ENCODE measurements around the gene MEIS2. TPM values are rescaled to one million over a fixed set of nuclear protein-coding genes. Genes with fewer than 3 reads are reported as not detected.

The MEIS2 gene
- total RNA-seq, 1 donor from 2014 or later, result not detected

GRCh38 chr15:36921484-36922091 lies 178.8 kb downstream of the MEIS2 start:
- no peak overlapping the region for H3K4me3 Mint-ChIP-seq
- no peaks in the 10 kb centered on the region for H3K4me1 Mint-ChIP-seq (ENCODE audit: low read depth)
- H3K36me3 Mint-ChIP-seq (ENCODE audit: low read depth), result no peaks in the 10 kb centered on the region
- no peak overlapping the region for H3K27ac Mint-ChIP-seq
- intact Hi-C loops (cut with micrococcal nuclease), result no loop called here
- H3K27me3 Mint-ChIP-seq (ENCODE audit: insufficient read depth), result no peaks in the 10 kb centered on the region
- no peaks in the 10 kb centered on the region for H3K9me3 Mint-ChIP-seq
- DNase-seq (ENCODE audit: low spot score), result no peak

- DNase-seq (ENCODE audit: low spot score), result no peak
- H3K9me3 Mint-ChIP-seq, result no peaks in the 10 kb centered on the region
- intact Hi-C loops (cut with micrococcal nuclease), result no loop called here
- H3K36me3 Mint-ChIP-seq (ENCODE audit: low read depth), result no peaks in the 10 kb centered on the region
- no peak overlapping the region for H3K4me3 Mint-ChIP-seq
- no peak overlapping the region for H3K27ac Mint-ChIP-seq
- no peaks in the 10 kb centered on the region for H3K4me1 Mint-ChIP-seq (ENCODE audit: low read depth)
- H3K27me3 Mint-ChIP-seq (ENCODE audit: insufficient read depth), result no peaks in the 10 kb centered on the region
Observed at GRCh38 chr15:36917411-36918267, 182.7 kb downstream of the MEIS2 start.

GRCh38 chr15:36914960-36915808 lies 185.2 kb downstream of the MEIS2 start:
- H3K9me3 Mint-ChIP-seq, result no peaks in the 10 kb centered on the region
- no peaks in the 10 kb centered on the region for H3K27me3 Mint-ChIP-seq (ENCODE audit: insufficient read depth)
- H3K36me3 Mint-ChIP-seq (ENCODE audit: low read depth), result no peaks in the 10 kb centered on the region
- intact Hi-C loops (cut with micrococcal nuclease), result no loop called here
- H3K27ac Mint-ChIP-seq, result no peak overlapping the region
- no peaks in the 10 kb centered on the region for H3K4me1 Mint-ChIP-seq (ENCODE audit: low read depth)
- H3K4me3 Mint-ChIP-seq, result no peak overlapping the region
- no peak for DNase-seq (ENCODE audit: low spot score)

DNA sequence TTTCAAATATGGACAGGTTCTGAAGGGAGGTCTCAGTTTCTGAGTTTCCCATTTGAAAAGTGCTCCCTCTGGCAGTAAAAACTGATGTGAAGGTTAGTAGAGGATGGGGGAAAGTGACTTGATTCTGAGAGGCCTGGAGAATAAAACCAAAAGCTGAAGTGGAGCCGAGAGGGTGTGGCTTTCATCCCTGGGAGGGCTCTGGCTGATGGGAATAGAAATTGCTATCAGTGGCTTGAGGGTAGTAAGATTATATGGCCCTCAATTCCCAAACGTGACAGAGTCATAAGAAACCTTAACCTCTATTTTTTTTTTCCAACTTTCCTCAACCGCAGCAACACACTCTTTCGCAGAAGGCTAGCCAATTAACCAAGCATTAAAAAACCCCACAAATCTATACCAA lies 185.9 kb downstream of the MEIS2 start:
- no peak for DNase-seq (ENCODE audit: low spot score)
- no peak overlapping the region for H3K4me3 Mint-ChIP-seq
- no peak overlapping the region for H3K27ac Mint-ChIP-seq
- H3K27me3 Mint-ChIP-seq (ENCODE audit: insufficient read depth), result no peaks in the 10 kb centered on the region
- H3K36me3 Mint-ChIP-seq (ENCODE audit: low read depth), result no peaks in the 10 kb centered on the region
- H3K9me3 Mint-ChIP-seq, result no peaks in the 10 kb centered on the region
- intact Hi-C loops (cut with micrococcal nuclease), result no loop called here
- H3K4me1 Mint-ChIP-seq (ENCODE audit: low read depth), result no peaks in the 10 kb centered on the region

- H3K4me1 Mint-ChIP-seq (ENCODE audit: low read depth), result no peaks in the 10 kb centered on the region
- H3K4me3 Mint-ChIP-seq, result no peak overlapping the region
- intact Hi-C loops (cut with micrococcal nuclease), result no loop called here
- no peaks in the 10 kb centered on the region for H3K36me3 Mint-ChIP-seq (ENCODE audit: low read depth)
- no peaks in the 10 kb centered on the region for H3K27me3 Mint-ChIP-seq (ENCODE audit: insufficient read depth)
- DNase-seq (ENCODE audit: low spot score), result no peak
- H3K9me3 Mint-ChIP-seq, result no peaks in the 10 kb centered on the region
- no peak overlapping the region for H3K27ac Mint-ChIP-seq
Observed at GRCh38 chr15:36912311-36912712, 188.0 kb downstream of the MEIS2 start.

GRCh38 chr15:36911322-36911944 lies 188.9 kb downstream of the MEIS2 start:
- intact Hi-C loops (cut with micrococcal nuclease), result no loop called here
- no peaks in the 10 kb centered on the region for H3K9me3 Mint-ChIP-seq
- no peak for DNase-seq (ENCODE audit: low spot score)
- H3K4me3 Mint-ChIP-seq, result no peak overlapping the region
- no peak overlapping the region for H3K27ac Mint-ChIP-seq
- H3K27me3 Mint-ChIP-seq (ENCODE audit: insufficient read depth), result no peaks in the 10 kb centered on the region
- no peaks in the 10 kb centered on the region for H3K4me1 Mint-ChIP-seq (ENCODE audit: low read depth)
- H3K36me3 Mint-ChIP-seq (ENCODE audit: low read depth), result no peaks in the 10 kb centered on the region

DNA sequence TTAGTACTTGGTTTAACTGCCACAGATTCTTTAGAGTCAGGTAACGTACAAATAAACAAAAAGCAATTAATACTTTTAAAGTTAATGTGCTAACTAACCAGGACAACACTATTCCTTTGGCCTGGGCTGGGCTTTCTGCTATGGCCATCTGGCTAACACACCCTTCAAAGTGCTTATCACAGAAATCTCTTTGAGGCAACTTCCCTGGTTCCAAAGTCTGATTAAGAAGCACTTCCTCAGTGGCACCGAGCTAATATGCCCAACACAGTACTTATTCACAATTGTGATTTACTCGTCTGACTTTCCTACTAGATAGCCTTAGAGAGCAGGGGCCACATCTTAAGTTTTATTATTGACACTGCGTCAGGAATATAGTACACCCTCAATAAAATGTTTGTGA lies 191.4 kb downstream of the MEIS2 start:
- Mint-ChIP-seq H3K4me3 (no peak overlapping the region), H3K27ac (no peak overlapping the region), H3K36me3 (ENCODE audit: low read depth) (no peaks in the 10 kb centered on the region), H3K9me3 (no peaks in the 10 kb centered on the region), H3K27me3 (ENCODE audit: insufficient read depth) (no peaks in the 10 kb centered on the region), H3K4me1 (ENCODE audit: low read depth) (no peaks in the 10 kb centered on the region)
- intact Hi-C loops (cut with micrococcal nuclease), result no loop called here
- DNase-seq (ENCODE audit: low spot score), result no peak

DNA sequence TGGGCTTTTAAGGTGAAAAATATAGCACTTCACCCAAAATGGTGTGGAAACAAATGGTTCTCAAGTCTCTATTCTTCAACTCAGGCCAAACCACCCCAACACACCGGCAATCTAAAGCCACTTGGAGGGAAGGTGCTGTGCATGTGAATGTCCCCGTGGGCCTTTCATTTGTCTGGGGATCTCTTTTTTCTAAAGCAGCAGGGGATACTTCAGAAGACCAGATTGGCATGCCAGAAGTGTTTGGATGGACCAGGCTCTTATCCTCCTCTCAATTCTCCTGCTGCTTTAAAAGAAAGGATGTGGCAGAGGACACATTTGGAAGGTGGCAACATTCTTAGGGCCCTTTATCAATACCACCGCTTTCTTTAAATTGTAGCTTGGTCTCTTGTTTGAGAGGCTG lies 193.1 kb downstream of the MEIS2 start:
- no peak for DNase-seq (ENCODE audit: low spot score)
- no peak overlapping the region for H3K27ac Mint-ChIP-seq
- H3K9me3 Mint-ChIP-seq, result no peaks in the 10 kb centered on the region
- no peak overlapping the region for H3K4me3 Mint-ChIP-seq
- no peaks in the 10 kb centered on the region for H3K4me1 Mint-ChIP-seq (ENCODE audit: low read depth)
- no peaks in the 10 kb centered on the region for H3K36me3 Mint-ChIP-seq (ENCODE audit: low read depth)
- intact Hi-C loops (cut with micrococcal nuclease), result no loop called here
- H3K27me3 Mint-ChIP-seq (ENCODE audit: insufficient read depth), result no peaks in the 10 kb centered on the region

DNA sequence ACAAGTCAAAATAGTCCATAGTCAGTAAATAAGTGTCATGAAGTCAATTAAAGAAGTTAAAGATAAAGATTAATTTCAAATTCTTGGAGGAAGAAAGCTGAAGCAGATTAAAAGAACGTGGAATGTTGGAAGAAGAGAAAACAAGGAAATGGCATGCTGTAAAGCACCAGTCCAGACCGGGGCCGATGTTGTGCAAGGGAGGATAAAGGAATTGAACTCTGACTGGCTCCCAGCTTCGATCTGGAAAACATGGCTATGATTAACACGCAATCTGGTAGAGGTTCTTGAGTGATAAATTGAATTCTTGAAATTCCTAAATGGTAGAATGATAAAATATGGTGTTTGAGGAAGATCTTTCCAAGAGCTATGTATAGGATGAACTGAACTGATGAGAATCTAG lies 194.4 kb downstream of the MEIS2 start:
- intact Hi-C loops (cut with micrococcal nuclease), result no loop called here
- no peaks in the 10 kb centered on the region for H3K9me3 Mint-ChIP-seq
- no peaks in the 10 kb centered on the region for H3K36me3 Mint-ChIP-seq (ENCODE audit: low read depth)
- H3K27me3 Mint-ChIP-seq (ENCODE audit: insufficient read depth), result no peaks in the 10 kb centered on the region
- DNase-seq (ENCODE audit: low spot score), result no peak
- no peak overlapping the region for H3K27ac Mint-ChIP-seq
- H3K4me3 Mint-ChIP-seq, result no peak overlapping the region
- no peaks in the 10 kb centered on the region for H3K4me1 Mint-ChIP-seq (ENCODE audit: low read depth)

GRCh38 chr15:36904715-36905114 lies 195.6 kb downstream of the MEIS2 start:
- Mint-ChIP-seq H3K4me3 (no peak overlapping the region), H3K36me3 (ENCODE audit: low read depth) (no peaks in the 10 kb centered on the region), H3K9me3 (no peaks in the 10 kb centered on the region), H3K27ac (no peak overlapping the region), H3K4me1 (ENCODE audit: low read depth) (no peaks in the 10 kb centered on the region), H3K27me3 (ENCODE audit: insufficient read depth) (no peaks in the 10 kb centered on the region)
- DNase-seq (ENCODE audit: low spot score), result no peak
- intact Hi-C loops (cut with micrococcal nuclease), result no loop called here

- H3K36me3 Mint-ChIP-seq (ENCODE audit: low read depth), result no peaks in the 10 kb centered on the region
- DNase-seq (ENCODE audit: low spot score), result no peak
- no peaks in the 10 kb centered on the region for H3K9me3 Mint-ChIP-seq
- H3K27me3 Mint-ChIP-seq (ENCODE audit: insufficient read depth), result no peaks in the 10 kb centered on the region
- H3K4me1 Mint-ChIP-seq (ENCODE audit: low read depth), result no peaks in the 10 kb centered on the region
- intact Hi-C loops (cut with micrococcal nuclease), result no loop called here
- no peak overlapping the region for H3K4me3 Mint-ChIP-seq
- no peak overlapping the region for H3K27ac Mint-ChIP-seq
Observed at GRCh38 chr15:36903922-36904556, 196.3 kb downstream of the MEIS2 start.

- DNase-seq (ENCODE audit: low spot score), result no peak
- intact Hi-C loops (cut with micrococcal nuclease), result no loop called here
- no peak overlapping the region for H3K4me3 Mint-ChIP-seq
- no peaks in the 10 kb centered on the region for H3K4me1 Mint-ChIP-seq (ENCODE audit: low read depth)
- H3K9me3 Mint-ChIP-seq, result no peaks in the 10 kb centered on the region
- H3K27ac Mint-ChIP-seq, result no peak overlapping the region
- no peaks in the 10 kb centered on the region for H3K27me3 Mint-ChIP-seq (ENCODE audit: insufficient read depth)
- no peaks in the 10 kb centered on the region for H3K36me3 Mint-ChIP-seq (ENCODE audit: low read depth)
Observed at GRCh38 chr15:36903195-36903594, 197.2 kb downstream of the MEIS2 start.
